Measurements from ENCODE around the gene AKIRIN1.
A peak's percentile ranks its signal among the peaks of the same experiment; 100 is the strongest.

Gene AKIRIN1

GRCh38 chr1:39026051-39026865, 35.2 kb downstream of the AKIRIN1 start, which contains the start of gene NDUFS5:
Gene NDUFS5 (plus strand): TSS chr1:39026350. CDS start chr1:39028725, 2,375 bp downstream.
- no peaks in the 10 kb centered on the region for H3K9me3 ChIP-seq (ENCODE audit: severe bottlenecking)
- no peaks in the 10 kb centered on the region for H3K4me1 ChIP-seq (ENCODE audit: insufficient read depth, poor library complexity, severe bottlenecking)
- DNase-seq (ENCODE audit: low spot score) (peak; percentile 90), ATAC-seq (ENCODE audit: low read depth) (peak; percentile 90)
- peaks cover 40% of the 10 kb centered on the region for H3K36me3 ChIP-seq (ENCODE audit: low read depth)
- no peaks in the 10 kb centered on the region for H3K27me3 ChIP-seq (ENCODE audit: insufficient read depth, poor library complexity, severe bottlenecking)
- peak within 1 kb of the TSS; percentile 82 for H3K4me3 ChIP-seq (ENCODE audit: severe bottlenecking)
- peak within 1 kb of the TSS; percentile 71 for H3K27ac ChIP-seq (ENCODE audit: poor library complexity, severe bottlenecking)
- TF ChIP-seq, protein P1, sequence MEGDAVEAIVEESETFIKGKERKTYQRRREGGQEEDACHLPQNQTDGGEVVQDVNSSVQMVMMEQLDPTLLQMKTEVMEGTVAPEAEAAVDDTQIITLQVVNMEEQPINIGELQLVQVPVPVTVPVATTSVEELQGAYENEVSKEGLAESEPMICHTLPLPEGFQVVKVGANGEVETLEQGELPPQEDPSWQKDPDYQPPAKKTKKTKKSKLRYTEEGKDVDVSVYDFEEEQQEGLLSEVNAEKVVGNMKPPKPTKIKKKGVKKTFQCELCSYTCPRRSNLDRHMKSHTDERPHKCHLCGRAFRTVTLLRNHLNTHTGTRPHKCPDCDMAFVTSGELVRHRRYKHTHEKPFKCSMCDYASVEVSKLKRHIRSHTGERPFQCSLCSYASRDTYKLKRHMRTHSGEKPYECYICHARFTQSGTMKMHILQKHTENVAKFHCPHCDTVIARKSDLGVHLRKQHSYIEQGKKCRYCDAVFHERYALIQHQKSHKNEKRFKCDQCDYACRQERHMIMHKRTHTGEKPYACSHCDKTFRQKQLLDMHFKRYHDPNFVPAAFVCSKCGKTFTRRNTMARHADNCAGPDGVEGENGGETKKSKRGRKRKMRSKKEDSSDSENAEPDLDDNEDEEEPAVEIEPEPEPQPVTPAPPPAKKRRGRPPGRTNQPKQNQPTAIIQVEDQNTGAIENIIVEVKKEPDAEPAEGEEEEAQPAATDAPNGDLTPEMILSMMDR (IDR thresholded peaks at IDR 0.05; ENCODE audit: poor library complexity, severe bottlenecking): no peak

- TF ChIP-seq, protein P1 (IDR thresholded peaks at IDR 0.05; ENCODE audit: poor library complexity, severe bottlenecking): no peak
- Histone ChIP-seq H3K27me3 (ENCODE audit: insufficient read depth, poor library complexity, severe bottlenecking) (no peaks in the 10 kb centered on the region), H3K4me1 (ENCODE audit: insufficient read depth, poor library complexity, severe bottlenecking) (no peaks in the 10 kb centered on the region), H3K36me3 (ENCODE audit: low read depth) (peaks cover 47% of the 10 kb centered on the region), H3K9me3 (ENCODE audit: severe bottlenecking) (no peaks in the 10 kb centered on the region), H3K4me3 (ENCODE audit: severe bottlenecking) (peak overlapping the region; percentile 82), H3K27ac (ENCODE audit: poor library complexity, severe bottlenecking) (peak overlapping the region; percentile 71)
- ATAC-seq (ENCODE audit: low read depth) (peak; percentile 12; the same call in 2 of the 3 replicates), DNase-seq (ENCODE audit: low spot score) (no peak)
These were observed 35.9 kb downstream of the AKIRIN1 start for GRCh38 chr1:39026866-39027507.

DNA sequence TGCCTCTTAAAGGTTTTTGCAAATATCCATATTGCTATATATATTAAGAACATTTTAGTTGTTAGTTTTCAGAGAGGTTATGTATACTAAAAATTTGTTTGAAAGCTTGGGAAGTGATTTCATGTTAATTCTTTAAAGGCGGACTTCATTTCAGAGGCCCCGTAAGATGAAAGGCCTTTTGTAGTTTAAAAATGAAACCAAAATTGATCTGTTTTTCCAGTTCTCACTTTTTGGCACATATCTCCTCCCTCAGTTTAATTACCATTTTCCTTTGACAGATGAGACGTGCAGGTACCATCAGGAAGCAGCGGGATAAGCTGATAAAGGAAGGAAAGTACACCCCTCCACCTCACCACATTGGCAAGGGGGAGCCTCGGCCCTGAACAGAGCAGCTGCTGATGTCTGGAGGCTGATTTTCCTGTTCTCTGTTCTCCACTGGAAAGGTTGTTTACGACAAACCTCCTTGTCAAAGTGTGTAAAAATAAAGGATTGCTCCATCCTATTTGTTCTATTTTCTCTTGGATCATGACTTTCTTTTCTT, 43.1 kb downstream of the AKIRIN1 start:
- Histone ChIP-seq H3K27me3 (ENCODE audit: insufficient read depth, poor library complexity, severe bottlenecking) (no peaks in the 10 kb centered on the region), H3K9me3 (ENCODE audit: severe bottlenecking) (no peaks in the 10 kb centered on the region), H3K27ac (ENCODE audit: poor library complexity, severe bottlenecking) (no peak overlapping the region), H3K36me3 (ENCODE audit: low read depth) (peaks cover 79% of the 10 kb centered on the region), H3K4me1 (ENCODE audit: insufficient read depth, poor library complexity, severe bottlenecking) (no peaks in the 10 kb centered on the region), H3K4me3 (ENCODE audit: severe bottlenecking) (no peak overlapping the region)
- no peak for ATAC-seq (ENCODE audit: low read depth)
- no peak for DNase-seq (ENCODE audit: low spot score)
- TF ChIP-seq, protein P1 (IDR thresholded peaks at IDR 0.05; ENCODE audit: poor library complexity, severe bottlenecking): no peak

- no peaks in the 10 kb centered on the region for H3K27me3 ChIP-seq (ENCODE audit: insufficient read depth, poor library complexity, severe bottlenecking)
- H3K9me3 ChIP-seq (ENCODE audit: severe bottlenecking): no peaks in the 10 kb centered on the region
- H3K4me1 ChIP-seq (ENCODE audit: insufficient read depth, poor library complexity, severe bottlenecking): no peaks in the 10 kb centered on the region
- DNase-seq (ENCODE audit: low spot score): no peak
- no peak overlapping the region for H3K27ac ChIP-seq (ENCODE audit: poor library complexity, severe bottlenecking)
- peaks cover 54% of the 10 kb centered on the region for H3K36me3 ChIP-seq (ENCODE audit: low read depth)
- TF ChIP-seq, protein P1 (IDR thresholded peaks at IDR 0.05; ENCODE audit: poor library complexity, severe bottlenecking): no peak
- no peak for ATAC-seq (ENCODE audit: low read depth)
- no peak overlapping the region for H3K4me3 ChIP-seq (ENCODE audit: severe bottlenecking)
These were observed 45.6 kb downstream of the AKIRIN1 start for GRCh38 chr1:39036678-39037077.
